VCaP (cell line): Measurements from ENCODE around the gene SLC44A1.

Experiments used
- H3K27ac ChIP-seq: fragments of 450-650 bp; 2 replicates; pipeline ENCODE4 v1.5.1; 2017
- TF ChIP-seq, protein P1 (sequence below): fragments of 450-650 bp; conservative IDR thresholded peaks from 2 replicates; pipeline ENCODE4 v1.5.1; 2017; ENCODE audit warnings: mild to moderate bottlenecking, moderate library complexity

SLC44A1 gene

DNA sequence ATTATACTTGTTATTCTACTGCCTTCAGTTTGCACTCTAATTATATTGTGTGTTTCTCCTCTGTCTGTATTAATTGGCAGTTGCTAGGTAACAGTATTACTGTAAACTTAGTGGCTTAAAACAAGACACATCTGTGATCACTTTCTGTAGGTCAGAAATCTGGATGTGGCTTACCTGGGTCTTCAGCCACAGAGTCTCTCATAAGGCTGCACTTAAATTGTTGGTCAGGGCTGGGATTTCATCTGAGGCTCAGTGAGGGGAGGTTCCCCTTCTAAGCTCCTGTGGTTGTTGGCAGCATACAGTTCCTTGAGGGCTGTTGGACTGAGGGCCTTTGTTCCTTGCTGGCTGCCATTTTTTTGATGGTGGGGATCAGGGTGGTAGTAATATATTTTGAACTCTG, 68.8 kb downstream of the SLC44A1 start:
- H3K27ac ChIP-seq = no peak overlapping the region
- TF ChIP-seq, protein P1, sequence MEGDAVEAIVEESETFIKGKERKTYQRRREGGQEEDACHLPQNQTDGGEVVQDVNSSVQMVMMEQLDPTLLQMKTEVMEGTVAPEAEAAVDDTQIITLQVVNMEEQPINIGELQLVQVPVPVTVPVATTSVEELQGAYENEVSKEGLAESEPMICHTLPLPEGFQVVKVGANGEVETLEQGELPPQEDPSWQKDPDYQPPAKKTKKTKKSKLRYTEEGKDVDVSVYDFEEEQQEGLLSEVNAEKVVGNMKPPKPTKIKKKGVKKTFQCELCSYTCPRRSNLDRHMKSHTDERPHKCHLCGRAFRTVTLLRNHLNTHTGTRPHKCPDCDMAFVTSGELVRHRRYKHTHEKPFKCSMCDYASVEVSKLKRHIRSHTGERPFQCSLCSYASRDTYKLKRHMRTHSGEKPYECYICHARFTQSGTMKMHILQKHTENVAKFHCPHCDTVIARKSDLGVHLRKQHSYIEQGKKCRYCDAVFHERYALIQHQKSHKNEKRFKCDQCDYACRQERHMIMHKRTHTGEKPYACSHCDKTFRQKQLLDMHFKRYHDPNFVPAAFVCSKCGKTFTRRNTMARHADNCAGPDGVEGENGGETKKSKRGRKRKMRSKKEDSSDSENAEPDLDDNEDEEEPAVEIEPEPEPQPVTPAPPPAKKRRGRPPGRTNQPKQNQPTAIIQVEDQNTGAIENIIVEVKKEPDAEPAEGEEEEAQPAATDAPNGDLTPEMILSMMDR = no peak

DNA sequence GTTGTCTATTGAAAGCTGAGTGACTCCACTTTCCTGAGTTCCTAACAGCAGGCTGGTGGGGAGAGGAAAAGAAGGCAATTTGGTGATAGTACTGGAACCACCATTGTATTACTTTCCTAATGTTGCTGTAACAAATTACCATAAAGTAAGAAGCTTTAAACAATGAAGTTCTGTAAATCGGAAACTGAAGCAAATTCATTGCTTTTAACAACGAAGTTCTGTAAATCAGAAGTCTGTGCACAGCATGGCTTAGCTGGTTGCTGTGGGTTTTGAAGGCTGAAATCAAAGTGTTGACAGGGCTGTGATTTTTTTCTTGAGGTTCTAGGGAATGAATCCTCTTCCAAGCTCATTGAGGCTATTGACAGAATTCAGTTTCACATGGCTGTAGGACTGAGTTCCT, 72.3 kb downstream of the SLC44A1 start:
- TF ChIP-seq, protein P1 = no peak
- H3K27ac ChIP-seq = no peak overlapping the region

DNA sequence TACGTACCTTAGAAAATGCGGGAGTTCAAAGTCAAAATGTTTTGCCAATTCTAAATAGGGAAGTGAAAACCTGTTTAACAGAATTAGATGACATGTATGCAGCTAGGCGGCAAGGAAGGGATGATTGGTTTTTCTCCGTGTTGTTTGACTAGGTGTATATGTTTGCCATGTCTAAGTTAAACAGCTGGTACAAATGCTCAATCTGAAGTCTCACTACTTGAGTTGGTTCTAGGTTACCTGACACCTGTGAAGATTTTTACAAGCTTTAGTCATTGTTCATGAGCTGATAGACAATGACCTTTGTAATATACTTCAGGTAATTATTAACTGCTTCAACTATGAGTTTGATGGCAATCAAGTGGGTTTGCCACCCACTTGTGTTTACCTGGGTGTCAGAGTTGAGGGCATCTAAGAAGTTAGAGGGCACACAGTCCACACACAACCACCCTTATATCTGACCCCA, 74.3 kb downstream of the SLC44A1 start:
- TF ChIP-seq, protein P1 = no peak
- H3K27ac ChIP-seq = peak overlapping the region; percentile 60

DNA sequence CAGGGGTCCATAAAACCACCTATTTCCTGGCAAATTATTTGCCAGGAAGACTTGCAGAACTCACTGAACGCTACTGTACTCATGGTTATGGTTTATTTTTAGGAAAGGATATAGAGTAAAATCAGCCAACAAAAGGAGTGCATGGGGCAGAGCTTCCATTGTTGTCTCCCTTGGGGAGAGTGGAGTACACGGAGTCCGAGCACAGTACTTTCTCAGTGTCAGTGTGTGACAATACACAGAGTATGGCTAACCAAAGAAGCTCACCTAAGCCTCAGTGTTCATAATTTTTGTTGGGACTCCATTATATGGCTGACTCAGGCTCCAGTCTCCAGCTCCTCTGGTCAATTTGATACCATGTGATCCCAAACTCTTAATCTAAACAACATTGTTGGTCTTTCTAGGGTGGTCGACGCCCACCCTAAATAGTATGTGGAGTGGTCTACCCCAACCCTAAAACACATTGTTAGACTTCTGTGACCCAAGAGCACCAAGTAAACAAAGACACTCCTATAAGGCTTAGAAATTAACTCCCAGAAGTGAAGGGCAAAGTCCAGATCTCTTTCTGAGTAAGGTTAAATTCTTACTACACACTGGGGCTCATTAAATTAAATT, 74.9 kb downstream of the SLC44A1 start:
- H3K27ac ChIP-seq = peak overlapping the region; percentile 60
- TF ChIP-seq, protein P1 = no peak

DNA sequence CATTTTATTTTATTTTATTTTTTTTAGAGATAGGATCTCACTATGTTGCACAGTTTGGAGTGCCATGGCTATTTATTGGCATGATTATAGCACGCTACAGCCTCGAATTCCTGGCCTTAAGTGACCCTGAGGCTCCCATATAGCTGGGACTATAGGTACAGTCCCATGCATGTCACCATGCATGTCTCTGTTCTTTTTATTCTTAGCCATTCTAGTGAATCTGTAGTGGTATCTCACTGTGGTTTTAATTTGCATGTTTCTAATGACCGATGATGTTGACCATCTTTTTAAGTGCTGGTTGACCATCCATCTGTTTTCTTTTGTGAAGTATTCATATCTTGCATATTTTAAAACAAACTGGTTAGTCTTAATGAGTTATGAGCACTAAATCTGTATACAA, 76.1 kb downstream of the SLC44A1 start:
- TF ChIP-seq, protein P1 = no peak

DNA sequence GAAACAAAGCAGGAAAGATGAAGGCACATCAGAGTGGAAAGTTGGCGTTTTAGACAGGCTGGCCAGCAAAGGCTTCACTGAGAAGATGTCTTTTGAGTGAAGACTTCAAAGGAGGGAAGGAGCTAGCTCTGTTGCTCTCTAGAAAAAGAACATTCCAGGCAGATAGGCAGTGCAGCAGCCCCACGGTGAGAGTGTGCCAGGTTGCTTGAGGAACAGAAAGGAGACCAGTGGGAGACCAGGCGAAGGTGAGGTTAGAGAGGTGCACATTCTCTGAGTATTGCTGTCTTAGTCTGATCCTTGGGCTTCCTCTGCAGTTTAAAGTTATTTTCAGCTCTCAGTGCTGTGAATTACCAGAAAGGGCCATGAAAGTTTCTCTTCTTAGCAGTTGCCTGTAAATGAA, 83.8 kb downstream of the SLC44A1 start:
- TF ChIP-seq, protein P1 = no peak
- no peak overlapping the region for H3K27ac ChIP-seq

More for the DNA sequence above, 76.1 kb downstream of the SLC44A1 start:
- H3K27ac ChIP-seq = no peak overlapping the region

DNA sequence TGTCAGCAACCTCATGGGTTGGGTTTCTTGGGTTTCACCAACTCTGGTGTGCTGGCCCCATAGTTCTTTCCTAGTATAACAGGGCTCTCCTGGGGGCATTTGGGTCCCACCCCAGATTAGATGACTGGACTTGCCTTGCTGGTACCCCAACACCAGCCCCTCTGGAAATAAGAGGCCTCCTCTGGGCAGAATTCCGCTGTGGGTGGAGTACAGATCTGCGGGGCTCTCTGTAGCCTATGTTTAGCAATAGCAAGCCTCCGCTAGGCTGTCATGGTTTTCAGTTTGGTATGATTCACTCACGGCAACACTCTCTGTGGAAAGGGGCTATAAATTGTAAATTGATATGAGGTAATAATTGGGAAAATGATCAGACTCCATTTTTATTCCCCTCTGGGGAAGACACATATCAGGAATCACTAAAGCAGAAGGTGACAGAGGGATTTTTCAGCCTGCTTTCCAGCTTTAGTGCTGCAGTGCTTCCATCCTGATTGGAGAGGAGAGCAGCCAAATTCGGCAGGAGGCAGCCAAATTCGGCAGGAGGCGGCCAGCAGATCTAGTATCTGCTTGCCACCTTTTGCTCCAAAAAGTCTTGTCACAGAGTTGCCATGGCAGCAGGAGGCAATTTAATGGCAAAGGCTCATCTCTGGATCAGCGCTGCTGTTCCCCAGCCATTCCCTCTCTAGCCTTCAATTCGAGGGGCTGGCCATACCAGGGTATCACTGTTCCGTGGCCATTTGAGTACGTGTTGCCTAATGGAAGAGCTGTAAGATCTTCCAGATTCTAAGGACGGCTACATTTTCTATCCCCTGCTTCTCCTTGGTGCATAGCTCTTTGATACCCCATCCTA, 84.6 kb downstream of the SLC44A1 start:
- no peak overlapping the region for H3K27ac ChIP-seq

More for the DNA sequence above, 84.6 kb downstream of the SLC44A1 start:
- TF ChIP-seq, protein P1 = no peak
